Hepatocyte (in vitro differentiated cells): ENCODE results near the gene CPT1B. TPM values are rescaled to one million over a fixed set of nuclear protein-coding genes. Genes with fewer than 3 reads are reported as not detected.

Experiments
- DNase-seq: peaks from one replicate; pipeline ENCODE4 v3.0.0-alpha.2; 2016; ENCODE audit warnings: low spot score
- H2AFZ ChIP-seq: fragments of 200-600 bp; sonication (generic); 2 replicates; pipeline ENCODE4 v1.6.0; 2016; ENCODE audit warnings: antibody characterized with exemption, mild to moderate bottlenecking
- H3K27ac ChIP-seq: fragments of 200-600 bp; sonication (generic); 2 replicates; pipeline ENCODE4 v1.5.1; 2016; ENCODE audit warnings: mild to moderate bottlenecking
- H3K27me3 ChIP-seq: fragments of 200-600 bp; sonication (generic); 2 replicates; pipeline ENCODE4 v1.6.1; 2016
- H3K36me3 ChIP-seq: fragments of 200-600 bp; sonication (generic); replicated peaks from 2 replicates; pipeline ENCODE4 v1.5.1; 2016; ENCODE audit warnings: low read depth; ENCODE audit not compliant: insufficient read depth
- H3K4me1 ChIP-seq: fragments of 200-600 bp; sonication (generic); 2 replicates; pipeline ENCODE4 v1.5.1; 2016; ENCODE audit warnings: mild to moderate bottlenecking, moderate library complexity; ENCODE audit not compliant: insufficient read depth
- H3K4me2 ChIP-seq: fragments of 200-600 bp; sonication (generic); 2 replicates; pipeline ENCODE4 v1.6.0; 2016
- H3K4me3 ChIP-seq: fragments of 200-600 bp; sonication (generic); 2 replicates; pipeline ENCODE4 v1.5.1; 2016; ENCODE audit warnings: mild to moderate bottlenecking
- H3K79me2 ChIP-seq: fragments of 200-600 bp; sonication (generic); 2 replicates; pipeline ENCODE4 v1.6.0; 2017; ENCODE audit warnings: mild to moderate bottlenecking
- H3K9me2 ChIP-seq: fragments of 200-600 bp; sonication (generic); replicated peaks from 2 replicates; pipeline ENCODE4 v1.6.0; 2017; ENCODE audit warnings: mild to moderate bottlenecking; ENCODE audit not compliant: insufficient read depth
- H3K9me3 ChIP-seq: fragments of 200-600 bp; sonication (generic); 2 replicates; pipeline ENCODE4 v1.5.1; 2016; ENCODE audit warnings: low read depth, mild to moderate bottlenecking
- H4K20me1 ChIP-seq: fragments of 200-600 bp; sonication (generic); 2 replicates; pipeline ENCODE4 v1.6.0; 2016; ENCODE audit warnings: mild to moderate bottlenecking; ENCODE audit not compliant: insufficient read depth, poor library complexity, severe bottlenecking
- EZH2 ChIP-seq: fragments of 200-600 bp; sonication (generic); IDR thresholded peaks from 2 replicates; pipeline ENCODE4 v1.6.1; 2016; ENCODE audit warnings: antibody characterized with exemption, mild to moderate bottlenecking, borderline replicate concordance
- EZH2phosphoT487 ChIP-seq: fragments of 200-600 bp; sonication (generic); IDR thresholded peaks from one replicate; pipeline ENCODE4 v1.6.1; 2018; ENCODE audit warnings: antibody characterized with exemption, mild to moderate bottlenecking, low read depth, moderate library complexity; ENCODE audit not compliant: unreplicated experiment, severe bottlenecking
- WGBS: methylation state at CpG from one replicate; pipeline ENCODE4 v1.1.6; 2016; ENCODE audit warnings: low lambda C conversion rate; ENCODE audit errors: missing lambda C conversion rate; 5-methylcytosine and 5-hydroxymethylcytosine counted together
- polyA plus RNA-seq: library from polyadenylated mRNA; unstranded; fragments of >200 nt; fragmentation: Nextera tagmentation; extraction: Ambion mirVana; gene quantifications from 2 replicates; pipeline ENCODE4 v1.2.1, GENCODE V29; 2016
- total RNA-seq: library from RNA; depleted of rRNA; stranded (reverse); fragments of >200 nt; gene quantifications from 2 replicates; pipeline ENCODE4 v1.2.3, GENCODE V29; 2014
- TF ChIP-seq, protein P1 (sequence below): fragments of 200-600 bp; sonication (generic); IDR thresholded peaks from 2 replicates; pipeline ENCODE4 v1.5.1; 2016; ENCODE audit warnings: antibody characterized with exemption, mild to moderate bottlenecking; ENCODE audit not compliant: poor library complexity

Gene CPT1B
- total and polyA plus RNA-seq, 2 experiments from 2014 or later = 27.5 to 64.0 TPM

GRCh38 chr22:50579752-50580151 is 1.5 kb upstream of the CPT1B start:
- no peak overlapping the region for H2AFZ ChIP-seq
- H3K79me2 ChIP-seq = peaks cover 18% of the 10 kb centered on the region
- no peak for DNase-seq
- no peaks in the 10 kb centered on the region for H3K9me2 ChIP-seq
- no peak overlapping the region for H3K4me2 ChIP-seq
- no peak overlapping the region for H3K4me3 ChIP-seq
- peaks cover 3% of the 10 kb centered on the region for H4K20me1 ChIP-seq
- TF ChIP-seq, protein P1, sequence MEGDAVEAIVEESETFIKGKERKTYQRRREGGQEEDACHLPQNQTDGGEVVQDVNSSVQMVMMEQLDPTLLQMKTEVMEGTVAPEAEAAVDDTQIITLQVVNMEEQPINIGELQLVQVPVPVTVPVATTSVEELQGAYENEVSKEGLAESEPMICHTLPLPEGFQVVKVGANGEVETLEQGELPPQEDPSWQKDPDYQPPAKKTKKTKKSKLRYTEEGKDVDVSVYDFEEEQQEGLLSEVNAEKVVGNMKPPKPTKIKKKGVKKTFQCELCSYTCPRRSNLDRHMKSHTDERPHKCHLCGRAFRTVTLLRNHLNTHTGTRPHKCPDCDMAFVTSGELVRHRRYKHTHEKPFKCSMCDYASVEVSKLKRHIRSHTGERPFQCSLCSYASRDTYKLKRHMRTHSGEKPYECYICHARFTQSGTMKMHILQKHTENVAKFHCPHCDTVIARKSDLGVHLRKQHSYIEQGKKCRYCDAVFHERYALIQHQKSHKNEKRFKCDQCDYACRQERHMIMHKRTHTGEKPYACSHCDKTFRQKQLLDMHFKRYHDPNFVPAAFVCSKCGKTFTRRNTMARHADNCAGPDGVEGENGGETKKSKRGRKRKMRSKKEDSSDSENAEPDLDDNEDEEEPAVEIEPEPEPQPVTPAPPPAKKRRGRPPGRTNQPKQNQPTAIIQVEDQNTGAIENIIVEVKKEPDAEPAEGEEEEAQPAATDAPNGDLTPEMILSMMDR = no peak
- TF ChIP-seq EZH2 (no peak), EZH2phosphoT487 (no peak)
- H3K27me3 ChIP-seq = no peaks in the 10 kb centered on the region
- peaks cover 13% of the 10 kb centered on the region for H3K4me1 ChIP-seq
- WGBS = 98% methylated on average over 4 of the region's 4 CpGs
- H3K27ac ChIP-seq = no peak overlapping the region
- H3K9me3 ChIP-seq = no peaks in the 10 kb centered on the region
- H3K36me3 ChIP-seq = no peaks in the 10 kb centered on the region

- no peaks in the 10 kb centered on the region for H3K27me3 ChIP-seq
- peaks cover 11% of the 10 kb centered on the region for H3K4me1 ChIP-seq
- no peaks in the 10 kb centered on the region for H3K36me3 ChIP-seq
- 97% methylated on average over 8 of the region's 8 CpGs for WGBS
- peaks cover 3% of the 10 kb centered on the region for H4K20me1 ChIP-seq
- H3K27ac ChIP-seq = no peak overlapping the region
- H3K4me2 ChIP-seq = no peak overlapping the region
- H3K79me2 ChIP-seq = peaks cover 18% of the 10 kb centered on the region
- no peaks in the 10 kb centered on the region for H3K9me3 ChIP-seq
- no peak for TF ChIP-seq EZH2
- TF ChIP-seq EZH2phosphoT487 = no peak
- TF ChIP-seq, protein P1 = no peak
- H2AFZ ChIP-seq = no peak overlapping the region
- H3K4me3 ChIP-seq = no peak overlapping the region
- no peak for DNase-seq
- H3K9me2 ChIP-seq = no peaks in the 10 kb centered on the region
Measured at GRCh38 chr22:50578776-50579310, 616 bp upstream of the CPT1B start.

DNA sequence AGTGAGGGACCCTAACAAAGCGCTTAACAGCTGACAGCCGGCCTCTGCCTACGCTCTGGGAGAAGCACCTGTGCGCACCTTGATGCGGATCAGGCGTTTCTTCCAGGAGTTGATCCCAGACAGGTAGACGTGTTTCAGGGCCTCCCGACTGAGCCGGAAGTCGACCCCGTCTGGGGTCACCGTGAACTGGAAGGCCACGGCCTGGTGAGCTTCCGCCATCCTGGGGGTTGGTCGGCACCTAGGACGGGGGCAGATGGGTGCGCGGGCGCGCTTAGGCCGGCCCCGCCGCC is 585 bp downstream of the CPT1B start:
- H3K36me3 ChIP-seq = no peaks in the 10 kb centered on the region
- peaks cover 7% of the 10 kb centered on the region for H3K4me1 ChIP-seq
- H3K9me3 ChIP-seq = no peaks in the 10 kb centered on the region
- H3K27me3 ChIP-seq = no peaks in the 10 kb centered on the region
- peaks cover 3% of the 10 kb centered on the region for H4K20me1 ChIP-seq
- WGBS = 97% methylated on average over 19 of the region's 23 CpGs
- no peak overlapping the region for H3K4me2 ChIP-seq
- no peak overlapping the region for H3K27ac ChIP-seq
- DNase-seq = no peak
- H3K79me2 ChIP-seq = peaks cover 14% of the 10 kb centered on the region
- no peak overlapping the region for H2AFZ ChIP-seq
- H3K4me3 ChIP-seq = no peak overlapping the region
- no peak for TF ChIP-seq EZH2phosphoT487
- TF ChIP-seq EZH2 = no peak
- TF ChIP-seq, protein P1 = no peak
- H3K9me2 ChIP-seq = no peaks in the 10 kb centered on the region
